ENCODE measurements around the gene SLC16A9.
"Not testable (repeated sequence)": the region's sequence is repeated elsewhere in the genome, so short reads cannot be mapped to it uniquely, and the experiment has no call there.

SLC16A9 gene

GRCh38 chr10:59677253-59677831 lies 32.3 kb downstream of the SLC16A9 start:
- no peak for DNase-seq (ENCODE audit: extremely low read depth in 1 of 2, low read depth in 1 of 2)

- DNase-seq (ENCODE audit: extremely low read depth in 1 of 2, low read depth in 1 of 2), result no peak
Observed at GRCh38 chr10:59675812-59676211, 33.8 kb downstream of the SLC16A9 start.

GRCh38 chr10:59674215-59674836 lies 35.3 kb downstream of the SLC16A9 start:
- no peak for DNase-seq (ENCODE audit: extremely low read depth in 1 of 2, low read depth in 1 of 2)

- no peak for DNase-seq (ENCODE audit: extremely low read depth in 1 of 2, low read depth in 1 of 2)
Observed at GRCh38 chr10:59672150-59672875, 37.3 kb downstream of the SLC16A9 start.

- no peak for DNase-seq (ENCODE audit: extremely low read depth in 1 of 2, low read depth in 1 of 2)
Observed at GRCh38 chr10:59670269-59670668, 39.4 kb downstream of the SLC16A9 start.

- DNase-seq (ENCODE audit: extremely low read depth in 1 of 2, low read depth in 1 of 2), result no peak
Observed at GRCh38 chr10:59668096-59668495, 41.6 kb downstream of the SLC16A9 start.

- no peak for DNase-seq (ENCODE audit: extremely low read depth in 1 of 2, low read depth in 1 of 2)
Observed at GRCh38 chr10:59666310-59666709, 43.3 kb downstream of the SLC16A9 start.

GRCh38 chr10:59663213-59663612 lies 46.4 kb downstream of the SLC16A9 start:
- DNase-seq (ENCODE audit: extremely low read depth in 1 of 2, low read depth in 1 of 2), result not testable (repeated sequence)

GRCh38 chr10:59657724-59658123 lies 51.9 kb downstream of the SLC16A9 start:
- no peak for DNase-seq (ENCODE audit: extremely low read depth in 1 of 2, low read depth in 1 of 2)

GRCh38 chr10:59655309-59655708 lies 54.3 kb downstream of the SLC16A9 start:
- no peak for DNase-seq (ENCODE audit: extremely low read depth in 1 of 2, low read depth in 1 of 2)

- no peak for DNase-seq (ENCODE audit: extremely low read depth in 1 of 2, low read depth in 1 of 2)
Observed at GRCh38 chr10:59654007-59654406, 55.6 kb downstream of the SLC16A9 start.

- DNase-seq (ENCODE audit: extremely low read depth in 1 of 2, low read depth in 1 of 2), result no peak
Observed at GRCh38 chr10:59651902-59652301, 57.7 kb downstream of the SLC16A9 start.

GRCh38 chr10:59649606-59650346 lies 59.9 kb downstream of the SLC16A9 start:
- DNase-seq (ENCODE audit: extremely low read depth in 1 of 2, low read depth in 1 of 2), result no peak

GRCh38 chr10:59648711-59649201 lies 60.9 kb downstream of the SLC16A9 start:
- no peak for DNase-seq (ENCODE audit: extremely low read depth in 1 of 2, low read depth in 1 of 2)

GRCh38 chr10:59644841-59645240 lies 64.8 kb downstream of the SLC16A9 start:
- no peak for DNase-seq (ENCODE audit: extremely low read depth in 1 of 2, low read depth in 1 of 2)

- not testable (repeated sequence) for DNase-seq (ENCODE audit: extremely low read depth in 1 of 2, low read depth in 1 of 2)
Observed at GRCh38 chr10:59641688-59642087, 68.0 kb downstream of the SLC16A9 start.

- no peak for DNase-seq (ENCODE audit: extremely low read depth in 1 of 2, low read depth in 1 of 2)
Observed at GRCh38 chr10:59635502-59636290, 74.0 kb downstream of the SLC16A9 start.

- DNase-seq (ENCODE audit: extremely low read depth in 1 of 2, low read depth in 1 of 2), result no peak
Observed at GRCh38 chr10:59634102-59634501, 75.5 kb downstream of the SLC16A9 start.

GRCh38 chr10:59633063-59633462 lies 76.6 kb downstream of the SLC16A9 start:
- DNase-seq (ENCODE audit: extremely low read depth in 1 of 2, low read depth in 1 of 2), result no peak
